ENCODE data around the gene CST3. TPM values are rescaled to one million over a fixed set of nuclear protein-coding genes. Genes with fewer than 3 reads are reported as not detected.
A peak's percentile ranks its signal among the peaks of the same experiment; 100 is the strongest.
"Not testable (repeated sequence)": the region's sequence is repeated elsewhere in the genome, so short reads cannot be mapped to it uniquely, and the experiment has no call there.

The CST3 gene, protein sequence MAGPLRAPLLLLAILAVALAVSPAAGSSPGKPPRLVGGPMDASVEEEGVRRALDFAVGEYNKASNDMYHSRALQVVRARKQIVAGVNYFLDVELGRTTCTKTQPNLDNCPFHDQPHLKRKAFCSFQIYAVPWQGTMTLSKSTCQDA
- total RNA-seq, result 69.7 TPM

DNA sequence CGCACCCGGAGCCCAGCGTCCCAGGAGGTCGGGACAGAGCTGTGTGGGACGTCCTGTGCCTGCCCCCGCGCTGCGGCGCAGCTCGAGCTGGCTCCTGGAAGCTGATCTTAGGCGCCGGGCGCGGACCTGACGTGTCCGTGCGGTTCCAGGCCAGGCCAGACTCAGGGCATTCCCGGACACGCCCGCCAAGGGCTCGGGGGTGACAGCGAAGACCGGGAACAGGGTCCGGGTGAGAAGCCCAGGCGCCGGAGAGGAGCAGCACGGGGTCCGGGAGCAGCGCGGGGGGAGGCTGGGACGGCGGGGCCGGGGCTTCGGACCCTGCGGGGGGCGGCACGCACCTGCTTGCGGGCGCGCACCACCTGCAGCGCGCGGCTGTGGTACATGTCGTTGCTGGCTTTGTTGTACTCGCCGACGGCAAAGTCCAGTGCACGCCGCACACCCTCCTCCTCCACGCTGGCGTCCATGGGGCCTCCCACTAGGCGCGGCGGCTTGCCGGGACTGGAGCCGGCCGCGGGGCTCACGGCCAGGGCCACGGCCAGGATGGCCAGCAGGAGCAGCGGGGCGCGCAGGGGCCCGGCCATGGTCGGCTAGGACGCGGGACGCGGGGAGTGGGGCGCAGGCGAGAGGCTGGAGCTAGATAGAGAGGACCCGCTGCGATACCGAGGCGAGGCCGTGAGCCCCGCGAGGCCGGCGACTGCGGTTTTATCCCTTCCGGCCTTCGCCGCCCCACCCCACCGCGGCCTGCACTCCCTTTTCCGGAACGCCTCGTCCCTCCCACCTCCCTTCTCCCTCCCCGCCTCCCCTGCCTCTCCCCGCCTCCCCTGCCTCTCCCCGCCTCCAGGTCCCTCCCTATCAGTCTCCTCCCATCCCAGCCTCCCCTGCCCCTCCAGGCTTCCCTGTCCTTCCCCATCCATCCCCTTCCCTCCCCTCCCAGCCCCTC is at the start of gene CST3:
Gene CST3 (minus strand): TSS at position 674 of the 940 bp plus-strand sequence. CDS start 93 bp downstream, at position 581.
- peak; percentile 78 for DNase-seq

DNA sequence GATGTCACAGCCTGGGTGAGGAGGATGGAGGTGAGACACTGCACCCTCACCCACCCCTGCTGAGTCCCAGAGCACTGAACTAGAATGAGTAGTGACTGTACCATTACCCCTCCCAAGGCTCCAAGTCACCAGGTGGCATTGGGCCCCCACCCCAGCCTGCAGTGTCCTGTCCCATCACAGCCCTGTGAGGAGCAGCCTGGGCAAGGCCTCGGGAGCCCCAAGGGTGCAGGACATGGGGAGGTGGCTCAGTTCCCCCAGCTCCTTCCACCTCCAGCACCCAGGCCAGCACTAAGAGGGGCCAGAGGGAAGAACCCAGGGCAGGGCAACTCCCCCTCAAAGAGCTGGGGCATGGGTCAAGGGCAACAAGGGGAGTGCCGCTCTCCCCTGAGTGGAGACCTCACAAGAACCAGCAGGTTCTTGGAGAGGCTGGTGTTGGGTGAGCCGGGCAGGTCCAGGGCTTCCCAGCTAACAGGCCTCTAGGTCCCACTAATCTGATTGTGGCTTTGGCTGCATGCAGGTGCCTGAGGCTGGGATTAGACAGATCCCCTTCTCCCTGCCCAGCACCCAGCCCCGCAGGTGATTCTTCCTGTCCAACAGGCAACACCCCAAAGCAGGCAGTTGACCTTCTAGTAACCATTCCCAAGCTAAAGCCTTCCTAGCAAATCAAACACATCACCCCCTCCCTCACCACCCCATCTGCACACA is 48.4 kb upstream of the CST3 start:
- DNase-seq, result no peak

GRCh38 chr20:23685529-23685896 is 47.8 kb upstream of the CST3 start:
- DNase-seq, result not testable (repeated sequence)

- no peak for DNase-seq
Observed at GRCh38 chr20:23684261-23684660, 46.5 kb upstream of the CST3 start.

DNA sequence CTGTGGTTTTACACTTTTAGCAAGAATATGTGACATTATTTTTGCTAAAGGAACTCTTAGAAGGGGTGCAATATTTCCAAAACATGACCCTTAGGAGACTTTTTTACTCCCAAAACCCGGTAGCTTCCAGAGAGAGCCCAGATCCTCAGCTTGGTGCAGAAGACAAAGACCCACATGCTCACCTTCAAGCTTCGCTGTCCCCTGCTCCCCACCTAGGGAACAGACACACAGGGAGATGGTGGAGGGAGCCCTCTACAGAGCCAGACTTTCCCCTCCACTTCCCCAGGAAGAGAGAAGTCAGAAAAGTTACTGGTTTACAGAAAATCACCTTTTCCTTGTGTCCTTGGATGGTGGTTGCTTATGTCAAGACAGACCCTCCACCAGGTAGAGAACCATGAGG is 46.1 kb upstream of the CST3 start:
- DNase-seq, result no peak

DNA sequence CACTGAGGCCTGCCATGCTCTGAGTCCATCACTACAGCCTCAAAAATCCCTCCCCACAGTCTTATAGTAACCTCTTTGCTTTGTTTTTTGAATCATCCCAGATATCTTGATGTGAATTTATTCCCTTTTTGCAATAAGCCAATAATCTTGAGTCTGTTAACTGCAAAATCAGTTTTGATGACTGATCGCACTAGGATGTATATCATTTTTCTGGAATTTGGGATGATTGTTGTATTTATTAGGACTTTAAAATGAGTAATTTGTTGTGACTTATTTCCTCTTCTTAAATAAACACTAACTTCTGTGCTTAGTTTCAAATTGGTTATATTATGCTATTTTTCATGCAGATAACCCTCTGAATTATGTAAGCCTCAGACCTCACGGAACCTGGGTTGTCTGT is 45.5 kb upstream of the CST3 start:
- no peak for DNase-seq

- DNase-seq, result no peak
Observed at GRCh38 chr20:23680146-23680545, 42.4 kb upstream of the CST3 start.

GRCh38 chr20:23679133-23680092 is 41.7 kb upstream of the CST3 start:
- no peak for DNase-seq

- DNase-seq, result no peak
Observed at GRCh38 chr20:23673209-23673608, 35.5 kb upstream of the CST3 start.

DNA sequence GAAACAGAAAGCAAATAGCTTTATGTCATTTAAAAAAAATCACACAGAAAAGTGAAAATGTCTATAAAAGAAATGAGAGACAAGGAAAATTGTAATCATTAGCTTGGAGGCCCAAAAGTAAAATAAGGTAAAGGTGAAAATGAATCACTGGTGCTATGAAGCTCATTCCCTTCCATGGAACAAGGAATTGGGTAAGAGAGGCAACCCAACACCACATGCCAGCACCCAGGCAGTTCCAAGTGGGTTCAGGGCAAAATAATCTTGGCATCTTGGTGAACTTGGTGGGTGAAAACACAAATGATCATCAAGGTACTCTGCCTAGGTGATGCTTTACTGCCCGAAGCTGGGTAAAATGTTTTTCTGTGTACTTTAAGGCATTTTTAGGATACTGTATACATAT is 34.4 kb upstream of the CST3 start:
- DNase-seq, result no peak

GRCh38 chr20:23671479-23671878 is 33.7 kb upstream of the CST3 start:
- no peak for DNase-seq

GRCh38 chr20:23670361-23670760 is 32.6 kb upstream of the CST3 start:
- no peak for DNase-seq

- DNase-seq, result no peak
Observed at GRCh38 chr20:23669866-23670265, 32.1 kb upstream of the CST3 start.

DNA sequence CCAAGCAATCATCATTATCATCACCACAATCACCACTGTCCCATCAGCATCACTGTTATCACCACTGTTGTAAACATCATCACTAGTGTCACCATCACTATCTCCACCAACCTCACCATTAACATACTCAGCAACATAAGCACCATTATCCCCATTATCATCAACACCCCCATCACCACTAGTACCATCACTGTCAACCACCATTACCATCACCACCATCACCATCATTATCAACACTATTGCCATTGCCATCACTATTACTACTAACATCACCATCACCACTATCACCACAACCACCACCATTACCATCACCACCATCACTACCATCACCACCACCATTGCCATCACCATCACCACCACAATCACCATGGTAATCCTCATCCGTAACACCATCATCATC is 31.6 kb upstream of the CST3 start:
- DNase-seq, result no peak

- DNase-seq, result no peak
Observed at GRCh38 chr20:23668477-23668951, 30.8 kb upstream of the CST3 start.

DNA sequence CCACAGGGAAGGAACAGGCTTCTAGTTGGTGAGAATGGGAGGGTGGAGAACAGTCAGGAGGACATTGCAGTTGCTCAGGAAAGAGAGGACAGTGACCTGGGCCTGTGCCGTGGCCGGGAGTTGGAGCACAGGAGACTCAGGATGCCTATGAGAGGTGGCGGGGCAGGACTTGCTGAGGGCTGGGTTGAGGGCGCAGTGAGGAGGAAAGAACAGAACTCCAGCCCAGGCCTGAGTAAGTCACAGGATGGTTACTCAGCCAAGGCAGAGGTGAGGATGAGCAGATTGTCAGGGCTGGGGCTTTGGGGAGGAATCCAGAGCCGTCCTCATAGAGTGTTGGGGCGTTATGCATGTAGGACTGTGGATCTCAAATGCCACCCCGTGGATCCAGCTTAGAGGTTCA is 29.9 kb upstream of the CST3 start:
- DNase-seq, result no peak

DNA sequence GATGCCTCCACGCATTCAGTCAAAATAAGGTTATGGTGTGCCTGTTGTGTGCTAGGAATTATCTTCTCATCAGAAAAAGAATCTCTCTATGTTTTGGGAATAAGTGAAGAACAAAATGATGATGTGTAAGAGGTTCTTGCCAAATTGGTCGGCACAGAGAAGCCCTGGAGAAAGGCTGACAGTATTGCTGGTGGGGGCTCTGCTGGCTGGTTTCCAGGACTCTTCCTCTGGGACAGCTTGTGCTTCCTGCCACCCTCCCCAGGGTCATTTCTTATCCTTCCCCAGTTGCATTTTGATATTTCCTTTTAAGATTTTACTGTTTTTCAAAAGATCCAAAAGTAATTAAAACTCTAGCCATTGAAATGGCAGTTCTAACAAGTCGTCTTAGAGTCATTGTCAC is 28.9 kb upstream of the CST3 start:
- no peak for DNase-seq

- DNase-seq, result no peak
Observed at GRCh38 chr20:23666189-23666588, 28.4 kb upstream of the CST3 start.

DNA sequence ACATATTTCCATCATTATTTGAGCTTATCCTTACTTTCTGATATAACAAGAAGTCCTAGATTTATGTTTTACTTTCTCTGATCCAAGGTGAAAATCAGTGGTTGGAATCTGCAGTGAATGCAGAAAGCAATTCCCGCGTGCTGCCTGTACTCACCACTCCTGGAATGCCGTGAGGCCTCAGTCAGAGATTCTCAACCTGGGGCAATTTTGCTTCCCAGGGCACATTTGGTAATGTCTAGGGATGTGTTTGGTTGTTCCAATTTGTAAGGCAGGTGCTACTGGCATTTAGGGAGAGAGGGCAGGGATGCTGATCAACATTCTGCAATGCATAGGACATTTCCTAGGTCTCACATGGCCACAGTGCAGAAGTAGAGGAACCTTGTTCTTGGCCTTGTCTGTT is 27.2 kb upstream of the CST3 start:
- DNase-seq, result no peak

- DNase-seq, result not testable (repeated sequence)
Observed at GRCh38 chr20:23664046-23664445, 26.3 kb upstream of the CST3 start.

- no peak for DNase-seq
Observed at GRCh38 chr20:23663180-23663579, 25.4 kb upstream of the CST3 start.

DNA sequence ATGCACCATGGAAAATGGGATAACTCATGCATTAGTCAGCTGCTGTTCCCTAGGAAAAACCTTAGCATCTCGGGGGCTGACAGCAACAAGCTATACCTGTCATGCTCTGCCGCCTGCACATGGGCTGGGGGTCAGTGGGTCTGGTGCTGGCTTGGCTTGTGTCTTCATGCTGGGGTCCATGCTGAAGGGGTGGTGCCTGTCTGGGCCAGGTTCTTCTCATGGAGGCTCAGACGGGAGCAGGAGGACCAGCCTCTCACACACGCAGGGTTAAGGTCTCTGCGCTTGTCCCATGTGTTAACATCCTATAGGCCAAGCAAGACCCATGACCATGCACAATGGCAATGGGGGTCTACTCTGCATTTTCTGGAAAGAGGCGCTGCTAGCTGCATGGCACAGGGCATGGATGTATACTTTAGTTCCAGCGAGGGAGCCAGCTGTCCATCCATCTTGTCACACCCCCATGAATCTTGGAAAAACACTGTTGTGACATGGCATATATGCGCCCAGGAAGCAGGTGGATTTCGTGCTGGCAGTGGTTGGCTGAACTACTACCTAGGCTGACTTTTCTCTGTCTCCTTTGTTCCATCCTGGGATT is 24.6 kb upstream of the CST3 start:
- DNase-seq, result no peak

All from skin of body (tissue), 2 donors.